C4-2B (cell line): ENCODE measurements around the gene SNPH.

ENCODE experiments used
- ZFX ChIP-seq: fragments of 450-650 bp; IDR thresholded peaks from 2 replicates; pipeline ENCODE4 v1.6.1; 2017
- TF ChIP-seq, protein P1 (sequence below): fragments of 450-650 bp; conservative IDR thresholded peaks from 2 replicates; pipeline ENCODE4 v1.5.1; 2017; ENCODE audit warnings: mild to moderate bottlenecking

DNA sequence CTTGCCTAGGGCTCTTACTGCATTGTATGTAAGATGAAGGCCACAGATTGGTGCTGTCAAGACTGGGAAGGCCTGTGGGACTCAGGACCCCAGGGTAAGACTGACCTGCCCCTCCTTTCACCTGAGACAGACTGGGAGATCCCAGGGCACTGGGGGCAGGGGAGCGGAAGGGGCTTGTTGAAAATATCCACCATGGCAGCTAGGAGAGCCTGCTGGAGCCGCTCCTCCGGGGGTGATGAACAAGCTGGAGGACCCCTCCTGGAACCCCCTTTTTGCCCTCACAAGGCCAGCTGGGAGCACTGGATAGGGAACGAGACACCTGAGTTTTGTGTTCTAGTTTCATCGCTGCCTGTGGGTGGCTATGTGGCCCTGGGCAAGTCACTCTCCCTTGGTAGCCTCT, 72.0 kb downstream of the SNPH start:
- TF ChIP-seq, protein P1, sequence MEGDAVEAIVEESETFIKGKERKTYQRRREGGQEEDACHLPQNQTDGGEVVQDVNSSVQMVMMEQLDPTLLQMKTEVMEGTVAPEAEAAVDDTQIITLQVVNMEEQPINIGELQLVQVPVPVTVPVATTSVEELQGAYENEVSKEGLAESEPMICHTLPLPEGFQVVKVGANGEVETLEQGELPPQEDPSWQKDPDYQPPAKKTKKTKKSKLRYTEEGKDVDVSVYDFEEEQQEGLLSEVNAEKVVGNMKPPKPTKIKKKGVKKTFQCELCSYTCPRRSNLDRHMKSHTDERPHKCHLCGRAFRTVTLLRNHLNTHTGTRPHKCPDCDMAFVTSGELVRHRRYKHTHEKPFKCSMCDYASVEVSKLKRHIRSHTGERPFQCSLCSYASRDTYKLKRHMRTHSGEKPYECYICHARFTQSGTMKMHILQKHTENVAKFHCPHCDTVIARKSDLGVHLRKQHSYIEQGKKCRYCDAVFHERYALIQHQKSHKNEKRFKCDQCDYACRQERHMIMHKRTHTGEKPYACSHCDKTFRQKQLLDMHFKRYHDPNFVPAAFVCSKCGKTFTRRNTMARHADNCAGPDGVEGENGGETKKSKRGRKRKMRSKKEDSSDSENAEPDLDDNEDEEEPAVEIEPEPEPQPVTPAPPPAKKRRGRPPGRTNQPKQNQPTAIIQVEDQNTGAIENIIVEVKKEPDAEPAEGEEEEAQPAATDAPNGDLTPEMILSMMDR: no peak
- no peak for TF ChIP-seq ZFX
